G401.6 (cell line): ENCODE results near the gene HACD1.

ENCODE experiments used
- FAIRE-seq: peaks from 2 replicates; lab custom pipeline; 2012; peaks lifted over from hg19 to GRCh38; lab: Jason Lieb, UNC

HACD1 gene, protein sequence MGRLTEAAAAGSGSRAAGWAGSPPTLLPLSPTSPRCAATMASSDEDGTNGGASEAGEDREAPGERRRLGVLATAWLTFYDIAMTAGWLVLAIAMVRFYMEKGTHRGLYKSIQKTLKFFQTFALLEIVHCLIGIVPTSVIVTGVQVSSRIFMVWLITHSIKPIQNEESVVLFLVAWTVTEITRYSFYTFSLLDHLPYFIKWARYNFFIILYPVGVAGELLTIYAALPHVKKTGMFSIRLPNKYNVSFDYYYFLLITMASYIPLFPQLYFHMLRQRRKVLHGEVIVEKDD

DNA sequence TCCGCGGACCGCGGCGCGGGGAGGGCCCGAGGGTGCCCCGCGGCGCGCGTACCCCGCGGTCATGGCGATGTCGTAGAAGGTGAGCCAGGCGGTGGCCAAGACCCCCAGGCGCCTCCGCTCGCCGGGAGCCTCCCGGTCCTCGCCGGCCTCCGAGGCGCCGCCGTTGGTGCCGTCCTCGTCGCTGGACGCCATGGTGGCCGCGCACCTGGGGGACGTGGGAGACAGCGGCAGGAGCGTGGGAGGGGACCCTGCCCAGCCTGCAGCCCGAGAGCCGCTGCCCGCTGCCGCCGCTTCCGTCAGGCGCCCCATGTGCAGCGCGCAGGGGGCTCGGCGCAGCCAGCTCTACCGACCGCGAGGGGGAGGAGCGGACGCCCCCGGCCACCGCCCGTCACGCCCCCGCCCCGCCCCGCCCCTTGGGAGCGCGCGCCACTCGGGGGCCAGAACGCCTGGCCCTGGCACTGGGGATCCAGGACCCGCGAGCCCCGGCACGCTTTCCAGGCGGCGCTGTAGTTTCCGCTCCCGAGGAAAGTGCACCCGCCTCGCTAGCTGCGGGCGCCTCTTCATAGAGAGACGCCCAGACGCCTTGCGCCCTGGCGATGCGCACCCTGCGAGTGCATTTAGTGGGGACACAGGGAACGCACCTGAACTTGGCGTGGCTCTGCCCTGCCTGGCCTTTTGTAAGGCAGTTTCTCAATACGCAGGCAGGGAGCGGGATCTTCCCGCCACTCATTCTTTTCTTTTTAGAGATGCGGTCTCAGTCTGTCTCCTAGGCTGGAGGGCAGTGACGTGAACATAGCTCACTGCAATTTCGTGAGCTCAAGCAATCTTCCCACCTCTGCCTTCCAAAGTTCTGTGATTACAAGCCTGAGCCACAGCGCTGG is at the start of gene HACD1:
Gene HACD1, minus strand, starts transcription at position 344 of the 881 bp plus-strand sequence. Its CDS starts 35 bp downstream, at position 309.
- FAIRE-seq, result no peak

DNA sequence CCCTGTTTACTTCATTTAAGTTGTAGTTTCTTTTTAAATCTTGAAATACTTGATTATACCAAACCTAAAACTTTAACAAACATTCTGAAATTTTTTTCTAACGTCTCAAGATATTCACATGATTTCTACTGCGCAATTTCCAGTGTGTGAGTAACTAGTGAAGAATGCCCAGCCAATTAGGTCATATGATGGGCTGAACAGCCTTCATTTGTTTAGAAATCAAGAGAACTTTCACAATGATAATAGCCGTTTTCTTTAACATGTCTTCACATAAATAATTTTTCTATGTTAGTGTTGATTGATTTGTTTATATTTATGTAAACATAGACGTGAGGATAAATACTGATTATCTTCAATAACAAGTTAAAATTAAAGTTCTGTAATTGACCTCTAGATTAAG is 48.6 kb upstream of the HACD1 start:
- peak; percentile 99 for FAIRE-seq

DNA sequence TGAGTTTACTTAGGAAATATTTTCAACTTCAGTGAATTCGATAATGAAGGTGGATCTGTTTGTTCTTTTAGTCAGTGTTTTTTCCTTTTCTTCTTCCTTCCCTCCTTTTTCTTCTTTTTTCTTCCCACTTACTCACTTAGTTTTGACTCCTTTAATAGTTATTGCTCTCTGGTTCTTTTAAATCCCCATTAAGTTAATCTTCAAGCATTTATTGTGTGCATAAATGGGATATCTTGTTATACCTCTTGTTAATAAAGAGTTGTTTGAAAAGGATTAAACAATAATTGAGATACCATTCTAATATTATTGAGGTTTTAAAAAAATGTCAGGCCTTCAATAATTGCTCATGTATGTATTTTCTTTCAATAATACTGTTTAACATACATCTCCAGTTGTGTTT is 46.3 kb upstream of the HACD1 start:
- FAIRE-seq, result no peak

DNA sequence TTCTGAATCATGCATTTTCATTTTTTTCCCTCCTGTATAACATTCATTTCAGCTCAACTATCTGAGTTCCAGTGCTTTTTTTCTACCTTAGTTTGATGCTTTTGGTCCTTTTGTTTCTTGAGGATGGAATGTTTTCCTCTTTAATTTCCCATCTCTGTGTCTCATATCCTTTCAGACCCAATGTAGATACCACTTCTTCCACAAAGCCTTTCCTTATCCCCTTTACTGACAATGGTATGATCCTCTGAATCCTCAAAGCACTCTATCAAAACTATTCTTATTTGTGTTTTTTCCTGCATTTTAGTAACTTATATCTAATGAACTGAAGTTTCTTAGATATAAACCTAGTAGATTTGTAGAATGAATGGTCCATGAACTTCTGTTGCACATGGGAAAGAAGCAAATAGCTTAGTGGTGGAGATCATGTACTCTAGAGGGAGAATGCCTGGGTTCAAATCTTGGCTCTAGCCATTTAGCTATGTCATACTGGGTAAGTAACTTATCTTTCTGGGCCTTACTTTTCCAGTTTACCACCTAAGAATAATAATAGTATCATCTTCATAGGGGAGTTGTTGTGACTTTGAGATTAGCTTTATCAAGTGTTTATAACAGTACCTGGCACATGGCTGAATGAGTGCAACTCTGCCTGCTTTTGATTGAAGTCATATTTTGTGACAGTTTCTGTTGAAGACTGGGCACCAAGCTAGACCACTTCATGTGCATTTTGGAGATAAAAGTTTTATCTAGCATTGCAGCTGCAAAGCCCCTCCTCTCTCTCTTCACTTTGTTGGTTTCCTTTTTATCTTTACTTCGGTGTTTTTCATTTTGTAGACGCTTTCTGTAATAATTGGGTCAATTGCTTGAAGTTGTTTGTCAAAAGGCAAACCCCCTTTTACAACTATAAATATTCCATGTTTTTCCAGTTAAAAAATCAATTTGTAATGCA is 45.3 kb upstream of the HACD1 start:
- FAIRE-seq, result peak; percentile 70

DNA sequence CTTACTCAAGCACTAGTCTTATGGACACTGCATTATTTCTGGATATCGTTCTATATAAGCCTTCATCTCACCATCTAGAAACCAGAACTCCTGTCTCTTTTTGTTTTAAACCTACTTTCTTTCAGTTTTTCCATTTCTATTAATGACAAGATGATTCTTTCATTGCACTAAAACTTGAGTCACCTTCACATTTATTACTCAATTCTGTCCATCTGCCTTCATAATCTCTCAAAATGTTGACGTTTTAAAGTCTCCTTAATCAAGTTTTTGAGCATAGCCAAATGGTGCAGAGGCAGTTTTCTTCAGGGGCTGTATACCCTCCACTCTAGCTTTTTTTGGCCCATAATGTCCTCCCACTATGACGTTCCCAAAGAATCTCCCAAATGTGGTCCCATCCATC is 44.3 kb upstream of the HACD1 start:
- peak; percentile 8 for FAIRE-seq

DNA sequence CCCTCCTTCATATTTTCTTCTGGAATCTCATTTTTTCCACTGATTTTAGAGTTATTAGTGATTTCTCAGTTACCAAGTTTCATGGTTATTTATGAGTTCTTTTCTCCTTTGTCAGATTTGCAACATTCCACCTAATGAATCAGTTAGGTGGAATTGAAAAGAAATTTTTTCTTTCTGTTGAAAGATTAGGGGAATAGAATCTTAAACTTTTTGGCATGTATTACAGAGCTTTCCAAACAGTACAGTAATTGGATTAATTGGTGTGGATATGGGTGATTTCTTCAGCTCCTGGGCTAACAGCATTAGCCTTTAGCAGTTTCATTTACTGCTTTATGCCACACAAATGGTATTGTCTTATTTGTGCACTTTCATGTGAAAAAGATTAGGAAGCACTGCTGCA is 43.7 kb upstream of the HACD1 start:
- peak; percentile 69 for FAIRE-seq

DNA sequence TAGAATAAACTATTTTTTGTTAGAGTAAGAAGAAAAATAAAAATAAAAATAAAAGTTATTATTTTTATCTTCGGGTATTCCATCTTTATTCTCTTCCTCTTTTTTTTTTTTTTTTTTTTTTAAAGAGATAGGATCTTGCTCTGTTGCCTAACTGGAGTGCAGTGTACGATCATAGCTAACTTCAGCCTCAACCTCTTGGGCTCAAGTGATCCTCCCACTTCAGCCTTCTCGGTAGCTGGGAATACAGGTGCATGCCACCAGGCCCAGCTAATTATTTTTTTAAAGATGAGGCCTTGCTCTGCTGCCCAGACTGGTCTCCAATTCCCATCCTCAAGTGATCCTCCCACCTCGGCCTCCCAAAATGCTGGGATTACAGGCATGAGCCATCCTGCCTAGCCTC is 42.2 kb upstream of the HACD1 start:
- peak; percentile 84 for FAIRE-seq

DNA sequence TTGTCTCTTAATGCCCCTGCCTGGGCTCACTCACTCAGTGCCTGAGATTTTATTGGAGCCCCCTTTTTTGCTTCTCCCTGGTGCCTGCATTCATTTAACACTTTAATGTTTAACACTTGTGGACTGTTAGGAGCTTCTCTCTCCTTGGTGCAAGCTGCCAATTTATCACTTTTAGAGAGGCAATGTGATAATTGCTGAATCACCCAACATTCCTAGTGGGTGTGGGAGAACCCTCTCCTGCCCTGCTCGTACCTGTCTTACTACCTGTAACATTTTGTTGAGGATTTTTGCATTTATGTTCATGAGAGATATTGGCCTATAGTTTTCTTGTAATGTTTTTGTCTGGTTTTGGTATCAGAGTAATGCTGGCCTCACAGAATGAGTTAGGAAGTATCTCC is 39.9 kb upstream of the HACD1 start:
- FAIRE-seq, result no peak

DNA sequence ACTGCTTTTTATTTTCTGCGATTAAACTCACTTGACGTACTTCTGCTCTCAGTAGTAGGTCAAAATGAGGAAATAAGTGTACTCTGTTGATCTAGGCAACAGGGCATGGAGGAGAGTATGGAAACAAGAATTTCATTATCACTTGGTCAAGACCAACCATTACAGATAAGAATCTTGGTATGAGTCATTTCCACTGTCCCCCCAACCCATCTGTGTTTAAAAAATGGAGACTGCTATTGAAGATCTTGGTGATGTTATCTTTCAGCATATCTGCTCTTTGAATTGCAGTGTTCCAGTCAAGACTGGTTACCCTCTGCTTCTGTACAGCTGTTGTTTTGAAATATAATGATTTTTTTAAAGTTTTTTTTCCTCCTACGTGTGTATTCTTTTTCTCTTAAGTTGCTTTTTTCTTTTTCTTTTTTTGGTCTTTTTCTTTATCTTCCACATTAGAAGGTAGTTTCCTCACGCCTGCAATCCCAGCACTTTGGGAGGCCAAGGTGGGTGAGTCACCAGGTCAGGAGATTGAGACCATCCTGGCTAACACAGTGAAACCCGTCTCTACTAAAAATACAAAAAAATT is 38.5 kb upstream of the HACD1 start:
- FAIRE-seq, result no peak

DNA sequence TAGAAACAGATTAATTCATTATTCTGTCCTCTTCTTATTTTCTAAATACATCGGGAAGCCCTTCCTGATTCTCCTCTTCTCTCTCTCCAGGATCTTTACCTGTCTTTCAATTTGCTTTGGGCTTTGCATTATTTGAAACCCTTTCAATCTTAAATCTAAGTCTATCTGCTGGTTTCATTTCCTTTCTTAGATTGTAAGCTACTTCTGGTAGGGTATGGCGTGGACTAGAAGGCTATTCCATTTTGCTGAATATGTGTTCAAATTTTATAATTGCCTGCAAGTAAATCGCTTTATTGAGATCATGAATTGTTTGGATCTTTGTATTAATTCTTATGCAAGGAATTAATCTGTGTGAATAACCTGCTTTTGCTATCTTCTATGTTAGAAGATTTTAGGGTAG is 37.8 kb upstream of the HACD1 start:
- no peak for FAIRE-seq

DNA sequence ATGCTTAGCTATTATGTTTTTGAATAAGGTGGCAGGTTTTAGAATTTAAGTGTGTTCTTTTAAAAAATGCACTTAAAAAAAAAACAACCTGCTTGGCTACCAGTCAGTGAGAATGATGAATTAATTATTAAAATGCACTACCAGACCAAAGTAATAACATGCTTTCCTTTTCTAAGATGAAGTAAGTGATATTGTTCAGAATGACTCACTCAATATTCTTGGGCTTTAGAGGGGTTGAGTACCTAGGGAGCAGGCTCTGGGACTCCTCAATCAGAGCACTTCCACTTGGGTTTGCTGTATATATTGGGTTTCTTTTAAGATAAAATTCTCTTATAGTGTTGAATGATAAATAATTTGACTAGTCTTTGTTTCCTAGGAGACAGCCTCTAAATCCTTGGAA is 35.4 kb upstream of the HACD1 start:
- no peak for FAIRE-seq

DNA sequence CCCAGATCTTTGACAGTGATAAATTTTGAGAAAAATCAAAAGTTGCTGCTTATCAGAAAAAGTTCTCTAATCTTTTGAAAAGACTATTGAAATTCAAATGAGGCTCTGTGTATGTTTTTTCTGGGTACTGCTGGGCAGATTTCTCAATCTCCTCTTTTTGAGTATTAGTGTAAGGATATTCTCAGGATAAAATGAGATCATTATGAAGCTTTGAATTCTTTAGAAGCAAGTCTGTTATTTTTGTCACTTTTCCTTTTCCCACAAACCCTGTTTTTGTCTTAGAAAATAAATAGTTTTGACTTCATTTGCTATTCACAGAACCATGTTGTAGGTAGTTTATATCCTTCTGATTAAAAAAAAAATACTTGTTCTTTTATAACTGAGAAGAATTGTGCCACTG is 34.7 kb upstream of the HACD1 start:
- FAIRE-seq, result no peak

DNA sequence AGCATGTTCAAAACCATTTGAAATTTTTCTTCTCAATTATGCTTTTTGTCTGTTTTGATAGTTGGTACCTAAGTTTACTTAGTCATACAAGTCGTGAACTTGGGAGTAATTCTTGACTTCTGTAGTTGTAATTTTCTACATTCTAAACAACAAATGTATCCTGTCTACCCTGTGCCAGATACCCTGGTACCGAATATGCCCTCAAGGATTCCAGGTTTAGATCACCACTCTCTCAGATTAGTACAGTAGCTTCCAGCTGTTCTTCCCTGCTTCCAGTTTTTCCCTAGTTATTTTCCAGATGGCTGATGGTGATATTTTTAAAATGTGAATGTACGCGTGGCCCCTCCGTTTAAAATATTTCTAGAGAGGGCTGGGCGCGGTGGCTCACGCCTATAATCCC is 33.2 kb upstream of the HACD1 start:
- no peak for FAIRE-seq

DNA sequence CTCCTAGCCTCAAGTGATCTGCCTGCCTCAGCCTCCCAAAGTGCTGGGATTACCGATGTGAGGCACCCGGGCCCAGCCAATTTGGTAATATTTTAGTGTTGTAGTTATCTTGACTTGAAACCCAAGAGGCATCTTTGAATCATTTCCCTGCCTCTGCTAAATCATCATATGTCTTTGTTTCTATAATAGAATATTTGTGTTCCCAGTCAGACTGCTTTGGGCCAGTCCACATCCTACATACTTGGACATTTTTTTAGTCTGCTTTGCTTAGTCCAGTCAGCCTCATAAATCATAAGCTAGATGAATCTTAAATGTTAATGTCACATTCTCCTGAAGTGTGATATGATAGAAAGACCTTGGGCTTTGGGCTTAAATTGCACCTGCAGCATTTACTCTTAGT is 32.7 kb upstream of the HACD1 start:
- FAIRE-seq, result no peak

DNA sequence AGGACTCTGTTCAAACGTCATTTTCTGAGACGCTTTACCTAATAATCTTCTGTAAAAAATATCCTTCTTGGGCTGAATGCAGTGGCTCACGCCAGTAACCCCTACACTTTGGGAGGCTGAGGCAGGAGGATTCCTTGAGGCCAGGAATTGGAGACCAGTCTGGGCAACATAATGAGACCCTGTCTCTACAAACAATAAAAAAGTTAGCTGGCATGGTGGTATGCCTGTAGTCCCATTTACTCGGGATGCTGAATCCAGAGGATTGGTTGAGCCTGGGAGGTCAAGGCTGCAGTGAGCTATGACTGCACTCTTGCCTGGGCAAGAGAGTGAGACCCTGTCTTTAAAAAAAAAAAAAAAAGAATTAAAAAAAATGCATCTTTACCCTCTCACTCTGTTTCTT is 31.9 kb upstream of the HACD1 start:
- no peak for FAIRE-seq

DNA sequence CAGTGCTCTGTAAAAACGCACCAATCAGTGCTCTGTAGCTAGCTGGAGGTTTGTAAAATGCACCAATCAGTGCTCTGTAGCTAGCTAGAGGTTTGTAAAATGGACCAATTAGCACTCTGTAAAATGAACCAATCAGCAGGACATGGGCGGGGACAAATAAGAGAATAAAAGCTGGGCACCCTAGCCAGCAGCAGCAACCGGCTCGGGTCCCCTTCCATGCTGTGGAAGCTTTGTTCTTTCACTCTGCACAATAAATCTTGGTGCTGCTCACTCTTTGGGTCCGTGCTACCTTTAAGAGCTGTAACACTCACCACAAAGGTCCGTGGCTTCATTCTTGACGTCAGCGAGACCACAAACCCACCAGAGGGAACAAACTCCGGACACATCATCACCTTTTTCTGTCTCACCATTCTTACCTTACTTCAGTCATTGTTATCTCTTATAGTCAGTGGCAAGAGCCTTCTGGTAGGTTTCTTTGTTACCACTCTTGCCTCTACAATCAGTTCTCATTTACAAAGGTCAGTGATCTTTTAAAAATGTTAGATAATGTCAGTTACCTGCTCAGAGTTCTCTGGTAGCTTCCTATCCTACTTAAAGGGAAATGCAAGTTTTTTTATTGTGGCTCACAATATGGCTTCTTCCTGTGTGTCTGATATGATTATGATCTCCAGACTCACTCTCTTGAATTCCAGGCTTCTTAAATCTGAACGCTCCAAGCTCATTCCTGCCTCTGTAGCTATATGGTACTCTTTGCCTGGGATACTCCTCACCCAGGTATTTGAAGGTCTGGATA is 31.3 kb upstream of the HACD1 start:
- no peak for FAIRE-seq

DNA sequence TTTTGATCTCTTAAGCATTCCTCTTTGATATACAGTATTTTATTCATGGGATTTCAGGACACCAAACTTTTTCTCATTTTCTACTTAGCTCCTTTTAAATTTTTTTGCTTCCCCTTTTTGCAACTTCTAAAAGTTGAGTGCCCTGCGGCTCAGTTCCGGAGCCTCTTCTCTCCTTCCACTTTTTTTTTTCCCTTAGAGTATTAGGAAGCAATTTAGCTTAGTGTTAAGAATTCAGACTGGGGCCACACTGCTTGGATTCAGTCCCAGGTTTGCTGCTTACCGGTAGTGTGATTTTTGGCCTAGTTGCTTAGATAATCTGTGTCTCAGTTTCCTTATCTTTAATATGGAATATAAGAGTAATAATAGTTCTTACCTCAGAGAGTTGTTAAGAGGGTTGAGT is 30.2 kb upstream of the HACD1 start:
- no peak for FAIRE-seq

DNA sequence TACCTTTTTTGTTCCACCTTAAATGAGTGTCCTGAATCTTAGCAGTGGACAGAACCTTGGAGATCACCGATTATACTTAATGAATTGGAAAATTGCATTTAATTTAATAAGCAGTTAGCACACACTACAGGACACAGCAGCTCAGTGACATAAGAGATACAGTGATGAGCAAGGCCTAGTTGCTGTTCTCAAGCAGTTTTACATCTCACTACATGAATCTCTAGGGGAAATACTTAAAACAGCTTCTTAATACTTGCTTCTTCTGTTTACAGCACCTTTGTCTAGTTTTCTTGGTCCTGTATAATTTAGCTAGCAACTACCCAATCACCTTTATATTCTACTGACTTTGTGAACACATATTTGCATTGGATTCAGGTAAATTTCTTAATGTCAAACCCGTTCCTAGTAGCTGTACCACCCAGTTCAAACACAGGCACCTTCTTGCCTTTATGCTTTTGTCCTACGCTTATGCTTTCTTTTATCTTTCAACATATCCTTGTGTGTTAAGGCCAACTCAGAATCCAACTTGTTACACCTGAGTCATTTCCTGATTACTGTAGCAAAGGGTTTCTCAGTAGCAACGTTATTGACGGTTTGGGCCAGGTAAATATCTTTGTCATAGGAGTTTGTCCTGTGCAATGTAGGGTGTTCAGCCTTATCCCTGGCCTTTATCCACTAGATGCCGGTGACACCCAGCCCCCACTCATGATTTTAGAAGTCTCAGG is 28.6 kb upstream of the HACD1 start:
- no peak for FAIRE-seq

DNA sequence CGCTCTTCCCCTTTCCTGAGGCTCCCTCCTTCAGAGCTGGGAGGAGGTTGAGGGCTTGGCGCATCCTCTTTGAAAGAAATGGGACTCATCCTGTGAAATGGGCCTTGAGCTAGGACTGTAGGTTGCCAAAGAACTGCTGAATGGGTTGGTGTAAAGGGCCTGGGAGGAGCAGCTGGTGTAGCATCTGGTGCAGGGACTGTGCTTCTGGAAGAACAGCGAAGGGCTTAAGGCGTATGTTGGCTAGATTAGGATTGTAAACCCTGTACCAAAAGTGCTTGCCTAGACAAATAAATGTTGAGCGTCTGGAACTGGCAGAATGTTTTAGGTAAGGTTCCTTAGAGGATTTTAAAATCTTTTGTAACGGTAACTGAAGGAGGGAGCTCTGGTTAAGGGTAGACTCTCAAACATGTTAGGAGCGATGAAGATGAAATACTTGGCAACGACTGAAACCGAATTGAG is 27.3 kb upstream of the HACD1 start:
- no peak for FAIRE-seq

DNA sequence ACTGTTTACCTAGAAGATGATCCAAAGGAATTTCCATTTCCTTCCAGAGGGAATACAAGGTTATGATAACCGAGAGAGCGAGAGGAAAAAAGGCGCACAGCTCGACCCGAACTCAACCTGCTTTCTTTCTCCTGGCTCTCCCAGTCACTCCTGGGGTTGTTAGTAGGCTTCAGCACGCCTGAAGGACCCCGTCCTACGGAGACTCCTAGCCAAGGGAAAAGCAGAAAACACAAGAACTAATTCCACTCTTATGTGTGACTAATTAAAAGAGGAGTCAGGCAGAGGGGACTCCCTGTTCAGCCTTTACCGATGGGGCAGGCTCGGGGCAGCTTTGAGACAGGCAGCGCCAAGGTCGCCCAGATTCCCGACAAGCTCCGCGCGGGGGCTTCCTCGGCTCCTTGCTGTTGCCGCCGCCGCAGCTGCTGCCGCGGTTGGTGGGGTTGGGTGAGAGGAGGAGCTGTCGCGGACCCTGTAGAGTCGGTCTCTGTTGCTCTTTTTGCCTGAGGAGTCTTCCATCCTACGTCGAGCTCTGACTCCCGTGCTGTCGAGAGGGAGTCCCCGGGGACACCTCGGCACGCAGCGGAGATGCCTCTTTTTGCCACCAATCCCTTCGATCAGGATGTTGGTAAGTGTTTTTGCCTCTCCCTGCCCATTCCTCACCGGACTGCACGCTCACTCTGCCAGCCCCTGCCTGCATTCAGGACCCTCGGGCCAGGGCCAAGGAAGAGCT is 26.7 kb upstream of the HACD1 start, which contains the start of gene STAM:
Gene STAM, plus strand, starts transcription at position 397 of the 730 bp plus-strand sequence. Its CDS starts 189 bp downstream, at position 586.
- FAIRE-seq, result peak; percentile 93
